ENCODE data around the gene EIF2A. TPM values are rescaled to one million over a fixed set of nuclear protein-coding genes. Genes with fewer than 3 reads are reported as not detected.
"Not testable (repeated sequence)": the region's sequence is repeated elsewhere in the genome, so short reads cannot be mapped to it uniquely, and the experiment has no call there.

The EIF2A gene
- polyA plus RNA-seq, 1 of the 3 experiments (the other 2 are of a cell fraction), result 67.0 TPM

GRCh38 chr3:150620002-150620689, 73.6 kb downstream of the EIF2A start:
- H3K9ac ChIP-seq, result no peak overlapping the region
- peaks cover 11% of the 10 kb centered on the region; the same call in 1 of the 2 replicates for H4K20me1 ChIP-seq (ENCODE audit: insufficient read depth)
- no peak for DNase-seq
- peaks cover 64% of the 10 kb centered on the region for H3K79me2 ChIP-seq (ENCODE audit: insufficient read depth)
- no peak for TF ChIP-seq RXRA (IDR thresholded peaks at IDR 0.05; ENCODE audit: borderline replicate concordance, low read depth)
- TF ChIP-seq SMC3 (IDR thresholded peaks at IDR 0.05; ENCODE audit: low read depth, low read length), result no peak
- no peak for TF ChIP-seq FOSL2 (IDR thresholded peaks at IDR 0.05; ENCODE audit: borderline replicate concordance, low read depth)
- TF ChIP-seq, protein P1, sequence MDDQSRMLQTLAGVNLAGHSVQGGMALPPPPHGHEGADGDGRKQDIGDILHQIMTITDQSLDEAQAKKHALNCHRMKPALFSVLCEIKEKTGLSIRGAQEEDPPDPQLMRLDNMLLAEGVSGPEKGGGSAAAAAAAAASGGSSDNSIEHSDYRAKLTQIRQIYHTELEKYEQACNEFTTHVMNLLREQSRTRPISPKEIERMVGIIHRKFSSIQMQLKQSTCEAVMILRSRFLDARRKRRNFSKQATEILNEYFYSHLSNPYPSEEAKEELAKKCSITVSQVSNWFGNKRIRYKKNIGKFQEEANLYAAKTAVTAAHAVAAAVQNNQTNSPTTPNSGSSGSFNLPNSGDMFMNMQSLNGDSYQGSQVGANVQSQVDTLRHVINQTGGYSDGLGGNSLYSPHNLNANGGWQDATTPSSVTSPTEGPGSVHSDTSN (IDR thresholded peaks at IDR 0.05), result no peak
- TF ChIP-seq RAD21 (IDR thresholded peaks at IDR 0.05; ENCODE audit: low read length), result no peak
- TF ChIP-seq ZBTB33 (IDR thresholded peaks at IDR 0.05; ENCODE audit: borderline replicate concordance, low read depth), result no peak
- TF ChIP-seq GATA2 (CRISPR knock-in tag; IDR thresholded peaks at IDR 0.05), result no peak
- no peak for TF ChIP-seq GABPA (IDR thresholded peaks at IDR 0.05; ENCODE audit: low read depth)
- TF ChIP-seq EZH2phosphoT487 (IDR thresholded peaks at IDR 0.05; ENCODE audit: borderline replicate concordance, low read depth), result no peak
- TF ChIP-seq JUND (IDR thresholded peaks at IDR 0.05), result no peak
- no peak for TF ChIP-seq CHD2 (IDR thresholded peaks at IDR 0.05; ENCODE audit: low read length, partially characterized antibody)
- TF ChIP-seq, protein P2, sequence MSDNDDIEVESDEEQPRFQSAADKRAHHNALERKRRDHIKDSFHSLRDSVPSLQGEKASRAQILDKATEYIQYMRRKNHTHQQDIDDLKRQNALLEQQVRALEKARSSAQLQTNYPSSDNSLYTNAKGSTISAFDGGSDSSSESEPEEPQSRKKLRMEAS (IDR thresholded peaks at IDR 0.05; ENCODE audit: low read depth), result no peak
- no peak for TF ChIP-seq RFX5 (IDR thresholded peaks at IDR 0.05; ENCODE audit: low read length)
- TF ChIP-seq, protein P3, sequence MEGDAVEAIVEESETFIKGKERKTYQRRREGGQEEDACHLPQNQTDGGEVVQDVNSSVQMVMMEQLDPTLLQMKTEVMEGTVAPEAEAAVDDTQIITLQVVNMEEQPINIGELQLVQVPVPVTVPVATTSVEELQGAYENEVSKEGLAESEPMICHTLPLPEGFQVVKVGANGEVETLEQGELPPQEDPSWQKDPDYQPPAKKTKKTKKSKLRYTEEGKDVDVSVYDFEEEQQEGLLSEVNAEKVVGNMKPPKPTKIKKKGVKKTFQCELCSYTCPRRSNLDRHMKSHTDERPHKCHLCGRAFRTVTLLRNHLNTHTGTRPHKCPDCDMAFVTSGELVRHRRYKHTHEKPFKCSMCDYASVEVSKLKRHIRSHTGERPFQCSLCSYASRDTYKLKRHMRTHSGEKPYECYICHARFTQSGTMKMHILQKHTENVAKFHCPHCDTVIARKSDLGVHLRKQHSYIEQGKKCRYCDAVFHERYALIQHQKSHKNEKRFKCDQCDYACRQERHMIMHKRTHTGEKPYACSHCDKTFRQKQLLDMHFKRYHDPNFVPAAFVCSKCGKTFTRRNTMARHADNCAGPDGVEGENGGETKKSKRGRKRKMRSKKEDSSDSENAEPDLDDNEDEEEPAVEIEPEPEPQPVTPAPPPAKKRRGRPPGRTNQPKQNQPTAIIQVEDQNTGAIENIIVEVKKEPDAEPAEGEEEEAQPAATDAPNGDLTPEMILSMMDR (IDR thresholded peaks at IDR 0.05), result no peak
- TF ChIP-seq POLR2AphosphoS5 (IDR thresholded peaks at IDR 0.05; ENCODE audit: low read depth, low read length), result no peak
- H3K4me2 ChIP-seq, result no peak overlapping the region
- peaks cover 6 to 13% of the 10 kb centered on the region in 2 experiments for H3K36me3 ChIP-seq (replicated peaks in 1 of 2; ENCODE audit: control insufficient read depth in 1 of 2, insufficient read depth in 2 of 2, low read length in 1 of 2)
- no peaks in the 10 kb centered on the region for H3K27me3 ChIP-seq (ENCODE audit: insufficient read depth)
- no peak overlapping the region for H2AFZ ChIP-seq (ENCODE audit: low read depth)
- ChIA-PET CTCF (no interaction called here), POLR2A (no interaction called here)
- H3F3A ChIP-seq (replicated peaks; ENCODE audit: insufficient read depth), result peaks cover 9% of the 10 kb centered on the region
- WGBS (ENCODE audit: low lambda C conversion rate), result 93% methylated on average over 7 of the region's 7 CpGs
- H3K27ac ChIP-seq (ENCODE audit: low read depth in 2 of 2, low read length in 1 of 2), result no peak overlapping the region
- H3K4me1 ChIP-seq (ENCODE audit: control insufficient read depth in 1 of 2, insufficient read depth in 2 of 2, low read depth in 1 of 2, low read length in 1 of 2), result peaks cover 0 to 8% of the 10 kb centered on the region in 2 experiments; a peak in 2 of 4 replicates
- H3K9me3 ChIP-seq, result no peaks in the 10 kb centered on the region
- no peak overlapping the region for H3K4me3 ChIP-seq (ENCODE audit: low read depth in 2 of 2, low read length in 1 of 2)
- H3K9me2 ChIP-seq, result no peaks in the 10 kb centered on the region

- H3K9me2 ChIP-seq; H3K9ac ChIP-seq; POLR2A ChIA-PET; H3K4me3 ChIP-seq (ENCODE audit: low read depth in 2 of 2, low read length in 1 of 2); H3F3A ChIP-seq (replicated peaks; ENCODE audit: insufficient read depth); H3K4me1 ChIP-seq (ENCODE audit: control insufficient read depth in 1 of 2, insufficient read depth in 2 of 2, low read depth in 1 of 2, low read length in 1 of 2); H3K27me3 ChIP-seq (ENCODE audit: insufficient read depth); H3K27ac ChIP-seq (ENCODE audit: low read depth in 2 of 2, low read length in 1 of 2); CTCF ChIA-PET; H2AFZ ChIP-seq (ENCODE audit: low read depth); DNase-seq; H3K4me2 ChIP-seq; H3K9me3 ChIP-seq: not testable (repeated sequence)
- H4K20me1 ChIP-seq (ENCODE audit: insufficient read depth), result peaks cover 11% of the 10 kb centered on the region; the same call in 1 of the 2 replicates
- peaks cover 32 to 34% of the 10 kb centered on the region in 2 experiments for H3K36me3 ChIP-seq (replicated peaks in 1 of 2; ENCODE audit: control insufficient read depth in 1 of 2, insufficient read depth in 2 of 2, low read length in 1 of 2)
- H3K79me2 ChIP-seq (ENCODE audit: insufficient read depth), result peaks cover 44% of the 10 kb centered on the region
These were observed 76.4 kb downstream of the EIF2A start for GRCh38 chr3:150622955-150623354.

All from SK-N-SH (cell line).